ENCODE results near the gene FARS2. TPM values are rescaled to one million over a fixed set of nuclear protein-coding genes. Genes with fewer than 3 reads are reported as not detected.

FARS2 gene
- total and polyA plus RNA-seq, 7 donors = 8.1 to 21.0 (median 12.5) TPM

- no peaks in the 10 kb centered on the region for H3K9me3 ChIP-seq
These were observed 244.8 kb downstream of the FARS2 start for GRCh38 chr6:5506149-5506548.

GRCh38 chr6:5506597-5506996 is 245.3 kb downstream of the FARS2 start:
- Histone ChIP-seq H3K4me1 (no peaks in the 10 kb centered on the region), H3K36me3 (no peaks in the 10 kb centered on the region), H3K27ac (no peak overlapping the region), H3K4me3 (no peak overlapping the region), H3K27me3 (no peaks in the 10 kb centered on the region), H3K9me3 (no peaks in the 10 kb centered on the region)
- DNase-seq = no peak
- no peak for TF ChIP-seq CTCF (IDR thresholded peaks at IDR 0.05)
- TF ChIP-seq POLR2A (IDR thresholded peaks at IDR 0.05) = no peak
- TF ChIP-seq POLR2AphosphoS5 (IDR thresholded peaks at IDR 0.05) = no peak
- no peak for TF ChIP-seq EP300 (IDR thresholded peaks at IDR 0.05)
- intact Hi-C loops (cut with DNase I) = no loop called here
- 58 to 91% methylated on average over 4 of the region's 4 CpGs for WGBS, 2 donors

More at GRCh38 chr6:5506149-5506548, 244.8 kb downstream of the FARS2 start:
- Histone ChIP-seq H3K4me3 (no peak overlapping the region), H3K4me1 (no peaks in the 10 kb centered on the region), H3K27ac (no peak overlapping the region), H3K36me3 (no peaks in the 10 kb centered on the region), H3K27me3 (no peaks in the 10 kb centered on the region)
- WGBS, 2 donors = 80 to 86% methylated on average over 4 of the region's 4 CpGs
- TF ChIP-seq POLR2A (IDR thresholded peaks at IDR 0.05) (no peak), CTCF (IDR thresholded peaks at IDR 0.05) (no peak), EP300 (IDR thresholded peaks at IDR 0.05) (no peak), POLR2AphosphoS5 (IDR thresholded peaks at IDR 0.05) (no peak)
- no peak for DNase-seq
- intact Hi-C loops (cut with DNase I) = no loop called here

GRCh38 chr6:5507131-5507681 is 245.9 kb downstream of the FARS2 start:
- WGBS, 2 donors = 41 to 79% methylated on average over 4 of the region's 4 CpGs
- Histone ChIP-seq H3K9me3 (no peaks in the 10 kb centered on the region), H3K27me3 (no peaks in the 10 kb centered on the region), H3K4me1 (no peaks in the 10 kb centered on the region), H3K4me3 (no peak overlapping the region), H3K27ac (no peak overlapping the region), H3K36me3 (no peaks in the 10 kb centered on the region)
- intact Hi-C loops (cut with DNase I) = no loop called here
- TF ChIP-seq EP300 (IDR thresholded peaks at IDR 0.05) = no peak
- TF ChIP-seq CTCF (IDR thresholded peaks at IDR 0.05) = no peak
- no peak for TF ChIP-seq POLR2A (IDR thresholded peaks at IDR 0.05)
- no peak for TF ChIP-seq POLR2AphosphoS5 (IDR thresholded peaks at IDR 0.05)
- no peak for DNase-seq

- no peak for TF ChIP-seq POLR2A (IDR thresholded peaks at IDR 0.05)
- TF ChIP-seq EP300 (IDR thresholded peaks at IDR 0.05) = no peak
- no peak for TF ChIP-seq CTCF (IDR thresholded peaks at IDR 0.05)
- TF ChIP-seq POLR2AphosphoS5 (IDR thresholded peaks at IDR 0.05) = no peak
- 94 to 96% methylated on average over 8 of the region's 8 CpGs for WGBS, 2 donors
- Histone ChIP-seq H3K4me3 (no peak overlapping the region), H3K9me3 (no peaks in the 10 kb centered on the region), H3K27ac (no peak overlapping the region), H3K27me3 (no peaks in the 10 kb centered on the region), H3K36me3 (no peaks in the 10 kb centered on the region), H3K4me1 (no peaks in the 10 kb centered on the region)
- DNase-seq = no peak
- intact Hi-C loops (cut with DNase I) = no loop called here
These were observed 247.8 kb downstream of the FARS2 start for GRCh38 chr6:5509106-5509505.
